ENCODE data around the gene CEP89. TPM values are rescaled to one million over a fixed set of nuclear protein-coding genes. Genes with fewer than 3 reads are reported as not detected.

Gene CEP89
- total and polyA plus RNA-seq, 2 of the 4 experiments (the other 2 are of a cell fraction) = 7.2 to 17.4 TPM

- TF ChIP-seq FOS (IDR thresholded peaks at IDR 0.05; ENCODE audit: low read depth, low read length) = no peak
- TF ChIP-seq MXI1 (IDR thresholded peaks at IDR 0.05; ENCODE audit: borderline replicate concordance, low read depth, low read length) = no peak
- no peak for TF ChIP-seq CEBPB (IDR thresholded peaks at IDR 0.05; ENCODE audit: low read depth, low read length)
- no peak for TF ChIP-seq NFE2L2 (IDR thresholded peaks at IDR 0.05; ENCODE audit: low read depth, low read length)
- TF ChIP-seq RFX5 (IDR thresholded peaks at IDR 0.05; ENCODE audit: low read depth, low read length) = no peak
- no peak for TF ChIP-seq CHD1 (IDR thresholded peaks at IDR 0.05; ENCODE audit: low read depth, low read length)
- TF ChIP-seq MAZ (IDR thresholded peaks at IDR 0.05; ENCODE audit: borderline replicate concordance, low read depth, low read length) = no peak
- TF ChIP-seq MAFK (IDR thresholded peaks at IDR 0.05; ENCODE audit: low read depth, low read length) = no peak
- TF ChIP-seq BHLHE40 (IDR thresholded peaks at IDR 0.05; ENCODE audit: low read depth, low read length) = no peak
- TF ChIP-seq SMC3 (IDR thresholded peaks at IDR 0.05; ENCODE audit: low read depth, low read length) = no peak
- TF ChIP-seq CTCF (conservative IDR thresholded peaks at IDR 0.05; ENCODE audit: low read depth, low read length) = no peak
- no peak for TF ChIP-seq USF2 (IDR thresholded peaks at IDR 0.05; ENCODE audit: low read depth, low read length)
- BruUV-seq (replicated peaks) = no TSS peak
- Histone ChIP-seq H3K36me3 (ENCODE audit: control insufficient read depth, insufficient read depth, low read length) (0 out of 2 replicates have a peak, but pooled peaks cover 4% of the 10 kb centered on the region), H3K9me3 (ENCODE audit: control insufficient read depth, insufficient read depth, low read length) (no peaks in the 10 kb centered on the region), H3K4ac (ENCODE audit: low read depth, low read length) (no peak overlapping the region), H3K27ac (ENCODE audit: insufficient read depth, low read length) (no peak overlapping the region), H3K4me1 (ENCODE audit: control insufficient read depth, insufficient read depth, low read length) (no peaks in the 10 kb centered on the region), H3K56ac (ENCODE audit: extremely low read depth, insufficient read depth, low read length) (no peak overlapping the region), H3K4me3 (ENCODE audit: insufficient read depth, low read depth, low read length) (no peak overlapping the region), H4K5ac (ENCODE audit: low read depth, low read length) (no peak overlapping the region), H2AK9ac (replicated peaks; ENCODE audit: low read depth, low read length, poor library complexity) (no peak overlapping the region), H2AFZ (replicated peaks; ENCODE audit: low read length, poor library complexity) (no peak overlapping the region), H2AK5ac (ENCODE audit: low read depth, low read length) (no peak overlapping the region), H3K9me1 (ENCODE audit: insufficient read depth, low read length) (no peaks in the 10 kb centered on the region), H3K18ac (ENCODE audit: low read depth, low read length) (no peak overlapping the region), H3K79me1 (ENCODE audit: low read depth in 1 of 2, low read length in 2 of 2) (no peaks in the 10 kb centered on the region), H3K4me2 (ENCODE audit: low read depth, low read length) (no peak overlapping the region), H3K9ac (ENCODE audit: low read depth, low read length) (no peak overlapping the region), H4K91ac (ENCODE audit: insufficient read depth, low read depth, low read length) (no peak overlapping the region), H2BK120ac (ENCODE audit: low read depth, low read length) (no peak overlapping the region), H3K23ac (ENCODE audit: low read depth, low read length) (no peak overlapping the region), H4K8ac (ENCODE audit: low read depth in 2 of 2, low read length in 2 of 2) (no peak overlapping the region), H2BK20ac (ENCODE audit: low read depth, low read length) (no peak overlapping the region), H2BK15ac (ENCODE audit: low read depth, low read length) (no peak overlapping the region), H3K27me3 (ENCODE audit: control insufficient read depth, insufficient read depth, low read length) (no peaks in the 10 kb centered on the region), H3K14ac (replicated peaks; ENCODE audit: low read depth, low read length) (no peak overlapping the region), H4K20me1 (ENCODE audit: insufficient read depth, low read length) (no peaks in the 10 kb centered on the region), H2BK5ac (ENCODE audit: low read depth, low read length, poor library complexity, severe bottlenecking) (no peak overlapping the region)
- 58% methylated on average over 4 of the region's 14 CpGs; no CpG with 5 or more reads in 1 of the 2 experiments for WGBS, 2 experiments (ENCODE audit: extremely low coverage in 2 of 2, insufficient read length in 1 of 2)
- dilution Hi-C loops (cut with HindIII; ENCODE audit: low sequenced_read_pairs, unreplicated experiment) (no loop called here), in situ Hi-C loops (cut with MboI; ENCODE audit: low sequenced_read_pairs) (no loop called here), intact Hi-C loops (cut with micrococcal nuclease) (no loop called here)
- ChIA-PET POLR2A (ENCODE audit: unreplicated experiment) (no interaction called here), CTCF (interaction anchor here (1.4 kb wide), 1 partner anchor 22 kb away, joined by 4 read pairs; no protein-coding TSS in a partner anchor)
- ATAC-seq (ENCODE audit: low read depth) = no peak
- DNase-seq = no peak
Measured at GRCh38 chr19:32997716-32998355, 26.1 kb upstream of the CEP89 start.

Measured in IMR-90 (cell line).